HG03521 (cell line): ENCODE results near the gene TMEM72.

Source experiments
- ATAC-seq: cut with Tn5 transposase; IDR thresholded peaks from one replicate; pipeline ENCODE4 v1.9.1; 2021; ENCODE audit warnings: mild to moderate bottlenecking, moderate library complexity; ENCODE audit not compliant: unreplicated experiment

The TMEM72 gene

DNA sequence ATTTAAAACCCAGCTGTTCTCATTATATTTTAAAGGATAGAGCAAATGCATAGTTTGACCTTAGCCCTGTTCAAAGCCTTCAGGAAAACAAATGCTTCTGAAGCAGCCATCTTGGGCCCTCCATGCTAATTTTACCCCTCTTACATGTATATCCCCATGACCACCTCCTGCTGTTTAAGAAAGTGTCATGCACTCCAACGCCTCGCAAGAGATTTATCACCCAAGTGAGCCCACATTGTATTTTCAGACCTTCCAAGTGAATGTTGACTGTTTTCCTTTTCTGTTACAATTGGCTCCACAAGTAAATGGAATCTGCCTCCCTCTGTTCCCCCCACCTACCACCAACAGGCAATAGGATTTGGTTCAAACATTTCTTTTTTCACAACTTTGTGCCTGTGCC, 5.3 kb downstream of the TMEM72 start:
- ATAC-seq, result no peak

DNA sequence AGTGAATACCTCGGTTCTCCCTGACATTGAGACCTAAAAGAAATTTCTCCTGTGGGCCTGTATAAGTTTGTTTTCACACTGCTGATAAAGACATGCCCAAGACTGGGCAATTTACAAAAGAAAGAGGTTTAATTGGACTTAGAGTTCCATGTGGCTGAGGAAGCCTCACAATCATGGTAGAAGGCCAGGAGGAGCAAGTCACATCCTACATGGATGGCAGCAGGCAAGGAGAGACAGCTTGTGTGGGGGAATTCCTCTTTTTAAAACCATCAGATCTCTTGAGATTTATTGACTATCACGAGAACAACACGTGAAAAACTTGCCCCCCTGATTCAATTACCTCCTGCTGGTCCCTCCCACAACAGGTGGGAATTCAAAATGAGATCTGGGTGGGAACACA, 6.7 kb downstream of the TMEM72 start:
- ATAC-seq, result no peak

DNA sequence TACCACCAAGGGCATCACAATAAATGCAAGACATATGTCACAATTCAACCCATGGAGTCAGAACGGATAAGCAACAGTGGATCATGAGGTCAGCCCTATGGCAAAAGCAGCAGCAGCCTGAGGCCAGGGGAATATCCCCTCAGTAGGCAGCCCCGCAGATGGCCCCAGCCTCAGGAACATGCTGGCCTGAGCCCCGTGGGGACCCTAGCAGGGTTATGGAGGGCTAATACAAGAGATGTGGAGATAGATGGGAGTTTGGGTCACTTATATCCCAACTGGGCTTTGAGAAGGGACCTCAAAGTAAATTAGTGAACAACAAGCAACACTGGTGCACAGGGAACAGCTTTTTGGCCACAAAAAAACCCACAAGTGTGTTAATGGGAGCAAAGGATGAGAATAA, 9.1 kb downstream of the TMEM72 start:
- no peak for ATAC-seq

DNA sequence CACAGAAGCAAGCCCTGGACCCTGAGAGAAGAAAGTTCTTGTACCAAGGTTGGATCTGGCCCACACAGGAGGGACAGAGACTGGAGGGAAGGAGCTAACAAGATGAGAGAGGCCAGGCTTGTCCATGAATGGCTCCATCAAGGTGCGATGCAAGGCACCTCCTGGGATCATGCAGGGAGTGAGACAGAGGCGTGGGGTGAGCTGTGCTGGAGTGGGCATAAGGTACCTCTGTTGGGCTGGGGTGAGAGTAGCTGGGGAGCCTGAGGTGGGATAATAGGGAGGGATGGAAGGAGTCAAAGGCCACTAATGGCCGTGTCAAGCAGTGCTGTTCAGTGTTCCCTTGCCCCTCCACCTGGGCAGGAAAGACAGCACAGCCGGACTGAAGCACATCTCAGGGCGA, 9.9 kb downstream of the TMEM72 start:
- no peak for ATAC-seq

DNA sequence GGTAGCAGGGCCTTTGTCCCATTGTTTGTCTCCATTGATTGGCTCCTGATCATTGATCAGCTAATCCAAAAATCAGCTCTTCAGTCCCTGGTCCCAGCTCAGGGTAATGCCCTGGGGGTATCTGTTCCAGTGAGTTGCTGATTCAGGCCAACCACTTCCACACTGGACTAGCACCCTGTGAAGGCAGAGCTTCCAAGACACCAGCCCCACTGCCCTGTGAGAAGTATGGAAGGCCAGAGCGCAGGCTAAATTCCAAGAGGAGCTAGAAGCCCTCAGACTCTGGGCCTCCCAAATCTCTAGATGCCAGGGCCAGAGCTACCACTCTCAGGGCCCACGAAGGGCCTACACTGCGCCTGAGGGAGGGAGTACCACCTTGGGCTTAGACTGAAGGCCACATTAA, 10.4 kb downstream of the TMEM72 start:
- no peak for ATAC-seq

DNA sequence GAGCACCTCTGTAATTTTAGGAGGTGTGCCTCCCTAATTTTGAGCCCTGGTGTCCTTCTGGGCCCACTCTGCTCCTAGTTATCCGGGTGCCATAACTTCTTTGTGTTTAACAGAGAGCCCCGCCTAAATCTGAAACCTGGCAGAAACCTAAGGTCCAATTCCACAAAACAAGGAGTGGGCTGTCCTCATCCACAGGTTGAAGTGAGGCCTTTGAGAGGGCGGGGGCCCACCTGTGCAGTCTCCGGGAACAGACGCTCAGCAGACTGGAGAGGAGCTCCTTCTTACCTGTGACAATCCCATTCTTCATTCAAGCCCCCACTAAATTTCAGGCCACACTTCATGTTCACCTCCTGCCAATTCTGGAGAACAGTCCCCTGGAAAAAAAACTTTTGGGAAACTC, 10.9 kb downstream of the TMEM72 start:
- ATAC-seq, result no peak

DNA sequence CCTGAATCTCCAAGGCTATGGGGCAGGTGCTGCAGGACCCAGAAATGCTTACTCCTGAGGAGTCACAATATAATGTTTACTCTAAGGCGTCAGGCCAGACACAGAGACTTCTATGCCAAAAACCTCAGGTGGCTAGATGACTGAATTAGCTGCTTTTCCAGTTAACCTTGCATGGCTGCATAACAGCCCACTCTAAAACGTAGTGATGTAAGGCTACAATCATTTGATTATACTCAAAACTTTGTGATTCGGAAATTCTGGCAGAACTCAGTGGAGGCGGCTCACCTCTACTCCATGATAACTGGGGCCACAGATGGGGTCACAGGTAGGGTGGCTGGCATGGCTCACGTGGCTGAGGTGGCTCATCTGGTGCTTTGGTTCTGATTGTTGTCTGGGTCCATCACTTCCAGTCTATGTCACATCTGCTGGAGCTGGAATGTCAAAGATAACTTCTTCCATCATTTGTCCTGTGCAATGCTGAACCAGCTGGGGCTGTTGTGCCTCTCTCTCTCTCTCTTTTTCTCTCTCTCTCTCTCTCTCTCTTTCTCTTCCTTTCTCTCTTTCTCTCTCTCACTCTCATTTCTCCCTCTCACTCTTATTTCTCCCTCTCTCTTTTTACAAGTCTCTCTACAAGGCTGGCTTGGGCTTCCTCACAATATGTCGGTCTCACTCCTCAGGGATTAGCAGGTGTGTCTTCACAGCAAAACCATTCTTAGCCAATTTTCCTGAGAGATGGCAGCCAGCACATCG, 11.8 kb downstream of the TMEM72 start:
- no peak for ATAC-seq

DNA sequence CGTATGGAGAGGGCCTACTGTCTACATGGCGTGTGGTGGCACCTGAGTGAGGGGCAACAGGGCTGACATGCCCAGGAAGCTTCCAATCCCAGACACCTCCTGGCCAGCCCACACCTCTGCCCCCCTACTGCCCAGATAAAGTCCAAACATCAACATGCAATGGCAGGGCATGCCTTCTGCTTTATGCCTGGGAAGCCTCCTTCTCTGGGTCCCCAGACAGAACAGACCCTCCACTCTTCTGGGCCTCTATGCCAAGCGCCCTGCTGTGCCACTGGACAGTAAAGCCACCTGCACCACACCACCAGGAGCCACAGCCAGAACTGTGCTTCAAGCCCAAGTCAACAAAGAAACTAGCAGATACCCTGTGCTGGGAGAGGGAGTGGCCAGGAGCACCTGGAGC, 12.5 kb downstream of the TMEM72 start:
- ATAC-seq, result no peak

DNA sequence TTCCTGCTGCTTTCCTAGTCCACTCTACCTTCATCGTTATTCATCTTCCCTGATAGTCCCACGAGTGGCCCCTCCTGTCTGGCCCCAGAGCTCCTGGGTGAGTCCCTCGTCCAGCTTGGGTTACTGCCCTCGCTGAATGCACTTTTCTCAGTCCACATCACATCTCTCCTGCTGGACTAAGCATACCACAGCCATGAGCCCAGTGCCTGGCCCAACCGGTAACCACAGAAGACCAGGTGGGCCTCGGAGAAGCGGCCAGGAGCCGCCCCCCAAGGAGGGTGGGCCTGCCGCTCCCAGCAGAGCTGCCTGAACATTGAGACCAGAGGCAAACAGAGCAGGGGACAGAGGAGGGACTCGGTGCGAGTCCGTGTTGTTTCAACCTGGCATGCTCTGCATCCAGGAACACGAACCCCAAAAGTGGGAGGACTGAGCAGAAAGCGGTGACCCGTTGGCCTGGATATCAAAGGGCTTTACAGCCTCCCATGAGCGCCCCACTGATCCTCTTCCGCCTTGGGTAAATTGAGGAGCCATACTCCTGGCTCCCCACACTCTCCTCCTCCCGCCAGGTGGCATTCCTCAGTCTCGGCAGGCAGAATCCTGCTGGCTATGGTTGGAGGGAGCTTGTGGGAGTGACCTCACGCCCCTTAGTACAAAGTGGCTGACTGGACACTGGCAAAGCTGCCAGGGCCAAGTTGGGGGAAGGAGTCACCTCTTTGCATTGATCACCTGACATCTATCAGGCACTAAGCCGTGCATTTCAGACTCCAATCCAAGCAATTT, 13.3 kb downstream of the TMEM72 start:
- ATAC-seq, result no peak

DNA sequence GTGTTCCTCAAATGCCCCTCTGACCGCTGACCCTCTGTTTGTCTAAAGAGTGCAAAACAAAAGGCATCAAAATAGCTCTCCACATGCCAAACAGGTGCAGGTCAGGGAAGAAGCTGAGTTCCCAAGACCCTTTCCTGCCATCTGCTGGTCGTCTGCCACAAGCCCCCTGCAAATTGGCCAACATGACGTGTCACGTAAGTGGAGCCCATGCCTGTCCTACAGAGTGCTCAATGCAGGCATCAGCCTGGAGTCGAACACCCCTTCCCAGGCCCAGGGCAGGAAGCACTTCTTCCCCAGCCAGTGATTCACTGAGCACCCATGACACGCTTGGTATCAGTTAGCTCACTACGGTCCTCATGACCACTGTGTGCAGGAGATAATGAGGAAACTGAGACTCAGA, 14.1 kb downstream of the TMEM72 start:
- ATAC-seq, result no peak

DNA sequence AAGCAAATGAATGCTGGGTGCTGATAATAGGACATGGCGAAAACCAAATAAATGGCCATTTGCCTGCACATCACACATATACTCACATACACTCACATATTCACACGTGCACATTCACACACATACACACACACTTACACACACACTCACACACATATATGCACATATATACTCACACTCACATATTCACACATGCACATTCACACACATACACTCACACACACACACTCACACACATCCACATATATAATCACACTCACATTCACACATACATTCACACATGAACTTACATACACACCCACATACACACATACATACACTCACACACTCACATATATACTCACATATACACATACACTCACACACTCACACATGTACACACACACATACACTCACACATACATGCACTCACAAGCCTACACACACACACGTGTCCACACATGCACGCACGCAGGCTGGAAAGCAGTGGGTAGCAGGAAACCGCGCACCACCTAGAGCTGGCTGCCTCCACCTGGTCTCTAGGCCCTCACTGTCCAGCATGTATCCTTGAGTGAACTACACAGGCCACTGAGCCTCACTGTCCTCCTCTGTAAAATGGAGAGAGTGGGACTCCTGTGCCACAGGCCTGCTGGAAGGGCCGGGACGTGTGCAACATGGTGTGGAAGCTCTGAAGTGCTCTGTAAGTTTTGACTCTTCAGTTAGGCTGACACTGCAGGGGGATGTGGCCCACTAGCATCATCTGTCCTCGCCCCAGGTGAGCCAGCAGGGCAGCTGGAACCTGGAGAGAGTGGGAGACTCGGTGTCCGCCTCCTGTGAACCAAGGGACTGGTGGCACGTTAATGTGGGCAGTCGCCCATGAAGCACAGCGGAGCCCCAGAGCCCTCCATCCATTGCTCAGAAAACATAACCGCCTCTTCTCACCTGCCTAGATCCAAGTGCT, 14.9 kb downstream of the TMEM72 start:
- no peak for ATAC-seq

DNA sequence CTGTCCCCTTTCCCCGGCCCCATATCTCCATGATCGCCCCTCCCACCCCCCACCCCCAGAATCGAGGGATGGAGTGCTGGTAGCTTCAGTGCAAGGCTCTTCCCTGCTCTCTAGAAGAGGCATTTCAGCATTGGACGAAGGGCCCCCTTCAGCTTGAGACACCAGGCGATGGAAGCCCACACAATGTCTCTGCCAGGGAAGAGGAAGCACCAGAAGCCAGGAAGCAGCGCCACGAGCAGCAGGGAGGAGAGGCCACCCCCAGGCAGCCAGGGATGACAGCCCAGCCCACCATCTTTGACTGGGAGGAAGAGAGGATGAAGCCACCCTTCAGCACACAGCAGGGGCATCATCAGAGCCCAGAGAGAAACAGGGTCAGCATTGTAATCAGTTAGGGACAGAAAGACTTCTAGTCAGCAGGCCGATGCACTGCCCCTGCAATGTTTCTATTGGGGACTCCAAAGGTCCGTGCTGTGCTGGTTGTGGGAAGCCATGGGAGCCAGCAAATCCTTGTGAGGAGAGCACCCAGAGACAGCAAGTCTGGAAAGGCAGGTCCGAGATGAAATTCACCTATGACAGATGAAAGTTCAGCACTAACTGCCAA, 15.7 kb downstream of the TMEM72 start:
- ATAC-seq, result no peak

DNA sequence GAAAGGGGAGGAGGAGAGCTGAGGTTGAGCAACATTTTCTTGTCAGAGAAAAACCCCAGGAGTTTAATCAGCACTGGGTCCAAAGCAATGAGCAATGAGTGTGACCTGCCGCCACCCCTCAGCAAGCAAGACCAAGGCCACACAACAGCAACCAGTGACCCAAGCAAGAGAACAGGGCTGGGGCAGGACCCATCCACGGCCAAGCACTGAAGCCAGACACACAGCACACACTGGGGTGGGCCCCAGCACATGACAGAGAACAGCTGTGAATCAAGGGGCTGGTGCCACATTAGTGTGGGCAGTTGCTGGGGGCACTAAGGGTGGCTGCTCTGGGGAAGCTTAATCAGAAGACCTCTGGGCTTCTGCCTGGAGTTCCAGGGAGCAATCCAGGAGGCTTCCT, 16.2 kb downstream of the TMEM72 start:
- ATAC-seq, result no peak

DNA sequence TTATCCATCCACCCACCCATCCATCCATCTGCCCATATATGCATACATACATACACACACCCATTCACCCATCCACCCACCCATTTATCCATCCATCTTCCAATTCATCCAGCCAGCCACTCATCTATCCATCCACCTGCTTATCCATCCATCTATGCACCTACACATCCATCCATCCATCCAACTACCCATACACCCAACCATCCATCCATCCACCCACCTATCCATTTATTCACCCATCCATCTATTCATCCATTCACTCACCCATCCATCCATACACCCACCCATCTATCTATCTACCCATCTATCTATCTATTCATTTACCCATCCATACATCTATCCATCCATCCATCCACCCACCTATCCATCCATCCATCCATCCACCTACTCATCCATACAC, 17.3 kb downstream of the TMEM72 start:
- no peak for ATAC-seq

DNA sequence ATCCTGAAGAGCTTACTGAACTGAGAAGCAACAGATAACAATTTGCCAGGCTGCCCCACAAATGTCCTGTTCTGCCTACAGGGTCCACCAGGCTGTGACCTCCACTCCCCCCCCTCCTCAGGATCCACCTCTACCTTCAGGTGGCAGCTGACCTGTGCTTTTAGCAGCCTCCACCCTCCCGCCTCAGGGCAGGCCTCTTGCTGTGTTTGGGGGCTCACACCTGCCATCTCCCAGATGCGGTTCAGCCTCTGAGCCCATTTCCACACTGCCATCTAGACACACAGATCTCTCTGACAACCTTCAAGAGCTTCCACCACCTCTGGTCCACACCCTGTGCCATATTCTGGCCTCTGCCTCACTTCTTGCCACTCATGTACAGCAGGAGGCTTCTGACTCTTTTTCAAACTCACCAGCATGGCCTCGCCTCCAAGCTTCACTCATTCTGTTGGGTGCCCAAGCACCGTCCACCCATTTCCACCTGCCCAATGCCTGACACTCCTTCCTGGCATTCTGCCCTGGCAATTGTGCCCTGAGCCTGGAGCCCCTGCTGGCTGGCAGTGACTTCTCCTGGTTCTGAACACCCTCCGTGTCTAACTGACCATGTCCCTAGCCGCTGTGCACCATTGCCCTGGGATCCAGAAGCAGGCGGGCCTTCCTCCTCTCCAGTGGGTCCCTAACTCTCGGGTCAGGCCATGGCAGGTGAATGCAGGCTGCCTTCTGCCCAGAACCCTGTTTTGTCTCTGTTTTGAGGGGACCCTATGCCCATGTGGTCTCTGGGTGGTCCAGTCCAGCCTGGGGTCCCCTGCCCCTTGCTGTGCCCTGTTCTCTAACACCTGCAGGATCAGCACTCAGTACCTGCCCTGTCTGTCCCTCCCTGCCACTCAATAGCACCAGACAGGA, 18.5 kb downstream of the TMEM72 start:
- no peak for ATAC-seq

DNA sequence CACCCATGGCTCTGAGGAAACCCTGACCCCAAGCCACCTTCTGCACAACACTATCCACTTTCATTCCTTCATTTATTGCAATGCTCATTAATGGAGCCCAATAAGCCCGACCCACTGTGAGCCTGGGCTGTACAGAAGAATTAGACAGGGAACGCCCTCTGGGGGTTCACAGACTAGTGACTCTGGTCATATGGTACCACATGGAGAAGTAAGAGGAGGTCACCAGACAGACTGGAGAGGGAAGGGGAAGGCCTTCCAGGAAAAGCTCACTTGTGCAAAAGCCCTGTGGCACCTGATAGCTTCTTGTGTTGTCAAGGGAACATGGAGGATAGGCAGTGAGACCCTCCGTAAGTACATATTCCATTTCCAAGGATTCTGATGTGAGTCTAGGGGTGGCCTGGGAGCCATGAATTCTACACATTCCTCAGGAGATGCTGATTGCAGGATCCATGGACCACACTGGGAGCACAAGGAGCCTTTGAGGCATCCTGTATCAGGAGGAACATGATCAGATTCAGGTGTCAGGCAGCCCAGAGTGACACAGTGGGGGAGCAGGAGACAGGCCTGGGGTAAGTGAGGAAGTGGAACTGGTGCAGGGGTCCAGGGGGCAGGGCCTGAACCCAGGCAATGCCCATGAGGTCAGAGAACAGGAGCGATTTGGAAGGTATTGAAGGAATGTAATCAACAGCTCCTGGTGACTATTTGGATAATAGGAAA, 19.9 kb downstream of the TMEM72 start:
- no peak for ATAC-seq

DNA sequence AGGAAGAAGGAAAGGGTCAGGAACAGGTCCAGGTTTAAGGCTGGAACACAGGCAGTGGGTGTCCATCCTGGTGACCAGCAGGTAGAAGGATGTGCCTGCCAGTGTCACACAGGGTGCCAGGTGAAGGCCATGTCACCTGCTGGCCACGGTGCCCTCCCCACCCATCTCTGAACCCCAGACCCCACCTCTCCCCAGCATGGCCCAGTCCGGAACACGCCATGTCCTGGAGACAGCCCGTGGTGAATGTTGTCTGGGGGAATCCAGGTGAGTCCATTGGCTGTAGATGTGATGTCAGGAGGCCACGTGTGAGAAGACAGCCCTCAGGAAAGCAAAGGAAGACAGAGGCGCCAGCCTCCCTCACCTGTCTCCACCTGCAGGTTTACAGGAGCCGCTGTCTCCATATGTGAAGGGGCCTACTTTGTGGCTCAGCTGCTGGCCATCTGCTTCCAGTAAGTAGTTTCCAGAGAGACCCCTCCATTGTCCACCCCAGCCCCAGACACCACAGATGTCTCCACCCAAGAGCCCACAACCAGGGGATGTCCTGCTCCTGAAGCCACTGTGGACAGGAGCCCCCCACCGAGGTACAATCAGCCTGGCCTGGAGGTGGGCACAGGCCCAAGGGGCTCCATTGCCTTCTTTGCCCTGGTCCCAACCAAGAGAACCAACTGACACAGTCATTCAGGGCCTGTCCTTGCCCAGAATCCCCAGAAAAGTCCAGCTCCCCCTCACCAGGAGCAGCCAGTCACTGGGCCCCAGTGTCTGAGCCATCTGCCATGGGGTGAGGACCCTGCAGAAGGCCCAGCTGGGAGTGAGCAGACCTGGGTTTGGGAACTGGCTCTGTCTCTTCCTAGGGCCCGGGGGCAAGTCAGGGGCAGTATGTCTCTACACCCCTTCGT, 20.7 kb downstream of the TMEM72 start:
- no peak for ATAC-seq
